ENCODE measurements around the gene SH2D3A. TPM values are rescaled to one million over a fixed set of nuclear protein-coding genes. Genes with fewer than 3 reads are reported as not detected.
"Not testable (repeated sequence)": the region's sequence is repeated elsewhere in the genome, so short reads cannot be mapped to it uniquely, and the experiment has no call there.

The SH2D3A gene
- total RNA-seq, 2 donors from 2014 or later, result 46.7 to 52.1 TPM

DNA sequence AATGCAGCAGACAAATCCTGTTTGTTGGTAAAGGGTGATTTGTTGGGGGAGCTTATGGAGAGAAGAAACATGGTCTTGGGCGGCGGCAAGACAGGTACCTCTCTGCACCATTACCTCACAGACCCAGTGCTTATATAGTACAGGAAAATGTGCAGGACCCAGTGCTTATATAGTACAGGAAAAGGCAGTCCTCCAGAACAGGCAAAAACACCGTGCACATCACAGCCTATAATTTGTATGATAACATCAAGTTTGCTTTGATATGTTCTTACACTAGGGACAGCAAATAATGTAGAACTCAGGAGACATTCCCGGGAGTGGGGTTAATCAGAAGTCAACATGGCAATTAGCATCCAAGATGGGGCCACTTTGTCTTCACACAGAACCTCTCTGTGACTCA lies 26.2 kb upstream of the SH2D3A start:
- ATAC-seq (no peak), DNase-seq (no peak)
- intact Hi-C loops (cut with DNase I, micrococcal nuclease), result no loop called here

DNA sequence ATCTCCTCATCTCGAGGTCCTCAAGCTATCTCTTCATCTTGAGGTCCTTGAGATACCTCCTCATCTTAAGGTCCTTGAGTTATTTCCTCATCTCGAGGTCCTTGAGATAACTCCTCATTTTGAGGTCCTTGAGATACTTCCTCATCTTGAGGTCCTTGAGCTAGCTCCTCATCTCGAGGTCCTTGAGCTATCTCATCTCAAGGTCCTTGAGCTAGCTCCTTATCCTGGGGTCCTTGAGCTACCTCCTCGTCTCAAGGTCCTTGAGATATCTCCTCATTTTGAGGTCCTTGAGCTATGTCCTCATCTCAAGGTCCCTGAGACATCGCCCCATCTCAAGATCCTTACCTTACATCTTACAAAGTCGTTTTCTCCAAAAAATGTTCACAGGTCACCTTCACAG lies 24.0 kb upstream of the SH2D3A start:
- DNase-seq (no peak), ATAC-seq (no peak)
- intact Hi-C loops (cut with DNase I, micrococcal nuclease), result no loop called here

DNA sequence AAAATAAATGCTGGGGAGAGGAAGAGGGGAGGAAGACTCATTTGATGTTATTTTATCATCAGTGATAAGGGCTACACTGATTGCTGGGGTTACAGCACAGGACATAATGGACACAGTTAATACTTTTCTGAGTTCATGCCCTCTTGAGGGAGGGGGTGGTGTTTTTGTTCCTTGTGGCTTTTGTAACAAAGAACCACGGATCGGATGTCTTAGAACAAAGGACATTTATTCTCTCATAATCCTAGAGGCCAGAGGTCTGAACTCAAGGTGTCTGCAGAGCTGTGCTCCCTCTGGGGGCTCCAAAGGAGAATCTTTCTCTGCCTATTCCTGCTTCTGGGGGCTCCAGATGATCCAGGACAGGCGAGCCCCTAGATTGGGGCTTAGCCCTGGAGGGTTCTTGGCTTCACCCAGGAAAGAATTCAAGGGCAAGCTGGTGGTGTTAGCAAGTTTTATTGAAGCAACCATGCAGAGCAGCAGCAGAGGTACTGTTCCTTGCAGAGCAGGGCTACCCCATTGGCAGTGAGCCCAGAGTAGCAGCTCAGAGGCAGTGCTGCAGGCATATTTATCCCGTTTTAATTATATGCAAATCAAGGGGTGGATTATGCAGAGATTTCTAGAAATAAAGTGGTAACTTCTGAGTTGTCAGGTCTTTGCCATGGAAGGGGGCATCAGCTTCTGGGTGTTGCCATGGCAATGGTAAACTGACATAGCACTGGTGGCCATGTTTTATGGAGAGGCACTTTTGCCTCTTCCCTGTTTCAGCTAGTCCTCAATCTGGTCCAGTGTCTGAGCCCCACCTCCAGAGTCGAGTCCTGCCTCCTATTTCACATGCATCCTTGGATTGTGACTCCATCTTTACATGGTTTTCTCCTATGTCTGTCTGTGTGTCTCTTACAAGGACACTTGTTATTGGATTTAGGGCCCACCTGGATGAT lies 23.2 kb upstream of the SH2D3A start:
- intact Hi-C loops (cut with DNase I, micrococcal nuclease), result no loop called here
- ATAC-seq, result no peak
- no peak for DNase-seq

DNA sequence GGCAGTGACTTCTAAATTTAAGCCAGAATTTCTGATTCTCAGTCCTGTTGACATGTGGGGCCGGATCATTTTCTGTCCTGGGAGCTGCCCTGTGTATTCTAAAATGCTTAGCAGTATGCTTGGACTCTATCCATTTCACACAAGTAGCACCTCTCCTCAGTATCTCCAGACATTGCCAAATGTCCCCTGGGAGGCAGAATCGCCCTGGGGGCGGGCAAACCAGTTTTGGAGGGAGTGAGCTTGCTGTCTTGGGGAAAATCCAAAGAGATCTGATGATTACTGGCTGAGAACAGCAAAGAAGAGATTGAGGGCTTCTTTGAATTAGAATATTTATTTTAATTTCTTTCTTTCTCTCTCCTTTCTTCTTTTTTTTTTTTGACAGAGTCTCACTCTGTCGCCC lies 21.7 kb upstream of the SH2D3A start:
- DNase-seq, result no peak
- intact Hi-C loops (cut with DNase I, micrococcal nuclease), result no loop called here
- ATAC-seq, result no peak

DNA sequence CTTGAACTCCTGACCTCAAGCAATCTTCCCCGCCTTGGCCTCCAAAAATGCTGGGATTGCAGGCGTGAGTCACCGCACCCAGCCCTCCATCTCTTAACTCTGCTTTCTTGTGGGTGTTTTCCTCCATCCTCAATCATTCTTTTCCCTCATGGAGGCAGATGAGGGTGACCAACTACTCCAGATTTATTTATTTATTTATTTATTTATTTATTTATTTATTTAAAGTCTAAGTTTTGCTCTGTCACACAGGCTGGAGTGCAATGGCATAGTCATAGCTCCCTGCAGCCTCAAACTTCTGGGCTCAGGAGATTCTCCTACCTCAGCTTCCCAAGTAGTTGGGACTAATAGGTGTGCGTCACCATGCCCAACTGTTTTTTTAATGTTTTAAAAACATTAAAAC lies 20.2 kb upstream of the SH2D3A start:
- no peak for DNase-seq
- ATAC-seq, result no peak
- intact Hi-C loops (cut with DNase I, micrococcal nuclease), result no loop called here

DNA sequence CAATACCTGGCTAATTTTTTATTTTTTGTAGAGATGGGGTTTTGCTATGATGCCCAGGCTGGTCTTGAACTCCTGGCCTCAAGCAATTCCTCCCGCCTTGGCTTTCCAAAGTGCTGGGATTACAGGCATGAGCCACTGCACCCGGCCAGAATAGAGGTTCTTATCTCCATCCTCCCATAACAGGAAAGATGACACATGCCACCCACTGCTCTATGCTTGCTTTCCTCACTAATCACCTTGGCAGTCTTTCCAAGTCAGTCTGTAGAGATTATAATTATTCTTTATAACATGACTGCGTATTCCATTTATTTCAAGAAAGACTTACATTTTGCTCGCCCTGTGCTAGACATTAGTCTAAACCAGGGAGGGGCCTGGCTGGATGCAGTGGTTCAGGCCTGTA lies 12.0 kb upstream of the SH2D3A start:
- ATAC-seq (no peak), DNase-seq (no peak)
- intact Hi-C loops (cut with DNase I, micrococcal nuclease), result no loop called here

DNA sequence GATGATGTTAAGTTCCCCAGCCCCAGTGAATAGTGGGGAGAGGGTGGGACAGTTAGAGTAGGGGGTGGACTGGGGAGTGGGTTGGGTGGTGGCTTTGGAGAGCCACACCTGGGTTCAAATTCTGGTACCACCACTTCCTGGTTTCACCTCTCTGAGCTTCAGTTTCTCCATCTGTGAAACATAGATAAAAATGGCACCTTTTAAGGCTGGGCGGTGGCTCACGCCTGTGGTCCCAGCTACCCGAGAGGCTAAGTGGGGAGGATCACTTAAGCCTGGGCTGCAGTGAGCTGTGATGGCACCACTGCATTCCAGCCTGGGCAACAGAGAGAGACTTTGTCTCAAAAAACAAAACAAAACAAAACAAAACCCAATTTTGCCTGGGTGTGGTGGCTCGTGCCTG lies 11.2 kb upstream of the SH2D3A start:
- no peak for DNase-seq
- intact Hi-C loops (cut with DNase I, micrococcal nuclease), result no loop called here
- ATAC-seq, result no peak

DNA sequence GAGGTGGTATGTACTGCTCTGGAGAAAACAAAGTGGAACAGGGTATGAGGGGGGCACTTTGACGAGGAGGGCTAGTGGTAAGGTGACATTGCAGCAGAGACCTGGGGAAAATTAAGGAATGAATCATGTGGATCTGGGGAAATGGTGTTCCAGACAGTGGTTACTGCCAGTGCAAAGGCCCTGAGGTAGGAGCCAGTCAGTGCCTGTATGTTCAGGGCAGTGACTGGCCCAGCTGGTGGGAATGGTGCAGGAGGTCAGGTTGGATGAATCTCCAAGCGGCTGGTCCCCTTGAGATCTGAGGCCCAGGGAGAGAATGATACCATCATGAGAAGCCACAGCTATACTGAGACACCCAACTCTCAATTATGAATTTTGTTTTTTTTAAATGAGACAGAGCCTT lies 10.2 kb upstream of the SH2D3A start:
- DNase-seq (no peak), ATAC-seq (no peak)
- intact Hi-C loops (cut with DNase I, micrococcal nuclease), result no loop called here

DNA sequence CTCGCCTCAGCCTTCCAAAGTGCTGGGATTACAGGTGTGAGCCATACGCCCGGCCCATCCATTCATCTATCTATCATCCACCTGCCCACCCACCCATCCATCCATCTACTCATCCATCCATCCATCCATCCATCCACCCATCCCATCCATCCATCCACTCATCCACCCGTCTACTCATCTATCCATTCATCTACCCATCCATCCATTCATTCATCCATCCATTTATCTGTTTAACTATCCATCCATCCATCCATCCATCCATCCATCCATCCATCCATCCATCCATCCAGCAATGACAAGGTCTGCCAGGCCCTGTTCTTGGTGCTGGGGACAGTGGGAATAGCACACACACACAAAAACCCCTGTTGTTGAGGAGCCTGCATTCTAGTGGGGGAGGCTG lies 9.8 kb upstream of the SH2D3A start:
- no peak for DNase-seq
- ATAC-seq, result no peak
- intact Hi-C loops (cut with DNase I, micrococcal nuclease), result no loop called here

DNA sequence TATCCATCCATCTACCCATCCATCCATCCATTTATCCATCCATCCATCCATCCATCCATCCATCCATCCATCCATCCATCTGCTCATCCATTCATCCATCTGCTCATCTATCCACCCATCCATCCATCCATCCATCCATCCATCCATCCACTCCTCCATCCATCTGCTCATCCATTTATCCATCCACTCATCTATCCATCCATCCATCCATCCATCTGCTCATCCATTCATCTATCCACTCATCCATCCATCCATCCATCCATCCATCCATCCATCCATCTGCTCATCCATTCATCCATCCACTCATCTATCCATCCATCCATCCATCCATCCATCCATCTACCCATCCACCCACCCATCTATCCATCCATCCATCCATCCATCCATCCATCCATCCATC lies 8.8 kb upstream of the SH2D3A start:
- intact Hi-C loops (cut with DNase I, micrococcal nuclease); DNase-seq; ATAC-seq: not testable (repeated sequence)

DNA sequence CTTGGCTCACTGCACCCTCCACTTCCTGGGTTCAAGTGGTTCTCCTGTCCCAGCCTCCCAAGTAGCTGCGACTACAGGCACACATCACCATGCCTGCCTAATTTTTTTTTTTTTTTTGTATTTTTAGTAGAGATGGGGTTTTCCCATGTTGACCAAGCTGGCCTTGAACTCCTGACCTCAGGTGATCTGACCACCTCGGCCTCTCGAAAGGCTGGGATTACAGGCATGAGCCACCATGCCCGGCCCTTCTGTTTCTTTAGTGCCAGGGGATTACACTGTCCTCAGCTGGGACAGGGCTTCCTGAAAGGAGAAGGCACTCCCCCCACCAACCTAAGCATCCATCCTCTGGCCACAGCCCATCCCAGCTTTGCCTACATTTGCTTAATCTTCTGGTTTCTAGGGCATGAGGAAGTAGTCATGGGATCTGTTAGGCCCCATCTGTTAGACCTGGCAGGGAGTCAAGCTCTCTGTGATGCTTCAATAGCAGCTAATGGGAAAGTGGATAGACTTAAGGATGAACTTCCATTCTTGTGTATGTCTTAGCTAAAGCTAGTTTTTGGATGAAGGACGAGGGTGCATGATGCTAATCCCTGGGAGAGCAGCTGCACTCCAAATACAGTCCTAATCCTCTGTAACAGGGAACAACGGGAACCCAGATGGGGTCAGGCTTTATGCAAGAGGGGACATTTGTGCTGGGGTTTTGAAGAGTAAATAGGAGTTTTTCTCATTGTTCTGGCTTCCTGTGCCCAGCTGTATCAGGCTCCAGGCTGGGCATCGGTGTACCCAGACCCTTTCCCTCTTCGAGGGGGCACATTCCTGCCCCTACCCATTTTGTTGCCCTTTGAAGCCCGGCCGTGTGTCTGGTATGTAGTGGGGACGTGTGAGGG lies 7.8 kb upstream of the SH2D3A start:
- peak in 1 of 2 donors; percentile 33 for DNase-seq
- ATAC-seq, result no peak
- intact Hi-C loops (cut with DNase I, micrococcal nuclease), result no loop called here

DNA sequence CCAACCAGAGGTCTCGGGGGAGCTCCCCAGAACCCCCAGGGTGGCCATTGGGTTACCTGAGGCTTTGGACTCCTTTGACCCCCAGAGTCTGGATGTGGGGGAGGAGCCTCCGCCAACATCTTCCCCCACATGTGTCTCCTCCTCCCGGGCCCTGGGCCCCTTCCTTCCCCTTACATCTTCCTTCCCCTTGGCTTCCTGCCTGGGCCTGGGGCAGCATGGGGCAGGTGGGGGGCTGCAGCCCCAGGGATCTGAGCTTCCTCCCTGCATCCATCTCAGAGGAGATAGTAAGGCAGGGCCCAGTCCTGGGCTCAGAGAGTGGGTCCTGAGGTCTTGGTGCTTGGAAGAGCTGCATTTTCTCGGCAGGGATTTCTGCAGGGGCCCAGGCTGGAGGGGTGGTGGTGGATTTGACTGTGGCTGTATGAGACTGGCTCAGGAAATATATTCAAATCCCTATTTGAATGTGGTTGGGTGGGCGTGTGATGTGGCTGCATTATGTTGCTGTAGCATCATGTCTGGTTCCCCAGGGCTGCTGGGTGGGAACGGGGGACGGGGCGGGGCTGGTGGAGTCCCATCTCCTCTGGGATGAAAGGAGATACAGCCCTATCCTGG lies 6.2 kb upstream of the SH2D3A start:
- intact Hi-C loops (cut with DNase I, micrococcal nuclease), result no loop called here

DNA sequence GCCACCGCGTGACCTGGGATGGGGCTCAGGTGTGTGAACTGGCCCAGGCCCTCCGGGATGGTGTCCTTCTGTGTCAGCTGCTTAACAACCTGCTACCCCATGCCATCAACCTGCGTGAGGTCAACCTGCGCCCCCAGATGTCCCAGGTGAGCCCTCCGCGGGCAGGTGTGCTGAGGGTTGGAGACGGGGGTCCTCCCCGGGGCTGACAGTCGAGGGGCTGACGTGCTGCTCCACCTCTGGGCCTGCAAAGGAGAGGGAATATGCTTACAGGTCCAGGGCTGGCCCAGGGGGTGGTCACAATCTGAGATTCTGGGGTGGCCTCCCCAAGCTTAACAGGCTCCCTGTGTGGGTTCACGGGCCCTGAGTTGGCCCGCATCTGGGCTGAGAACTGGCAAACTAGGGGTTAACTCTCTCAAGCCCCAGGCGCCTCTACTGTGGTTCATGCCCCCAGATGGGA lies 5.7 kb upstream of the SH2D3A start:
- no peak for ATAC-seq
- intact Hi-C loops (cut with DNase I, micrococcal nuclease), result no loop called here
- peak in 1 of 2 donors; percentile 25 for DNase-seq

More for the DNA sequence above, 6.2 kb upstream of the SH2D3A start:
- ATAC-seq, result peak; percentile 33
- DNase-seq, result peak; percentile 61 to 67

DNA sequence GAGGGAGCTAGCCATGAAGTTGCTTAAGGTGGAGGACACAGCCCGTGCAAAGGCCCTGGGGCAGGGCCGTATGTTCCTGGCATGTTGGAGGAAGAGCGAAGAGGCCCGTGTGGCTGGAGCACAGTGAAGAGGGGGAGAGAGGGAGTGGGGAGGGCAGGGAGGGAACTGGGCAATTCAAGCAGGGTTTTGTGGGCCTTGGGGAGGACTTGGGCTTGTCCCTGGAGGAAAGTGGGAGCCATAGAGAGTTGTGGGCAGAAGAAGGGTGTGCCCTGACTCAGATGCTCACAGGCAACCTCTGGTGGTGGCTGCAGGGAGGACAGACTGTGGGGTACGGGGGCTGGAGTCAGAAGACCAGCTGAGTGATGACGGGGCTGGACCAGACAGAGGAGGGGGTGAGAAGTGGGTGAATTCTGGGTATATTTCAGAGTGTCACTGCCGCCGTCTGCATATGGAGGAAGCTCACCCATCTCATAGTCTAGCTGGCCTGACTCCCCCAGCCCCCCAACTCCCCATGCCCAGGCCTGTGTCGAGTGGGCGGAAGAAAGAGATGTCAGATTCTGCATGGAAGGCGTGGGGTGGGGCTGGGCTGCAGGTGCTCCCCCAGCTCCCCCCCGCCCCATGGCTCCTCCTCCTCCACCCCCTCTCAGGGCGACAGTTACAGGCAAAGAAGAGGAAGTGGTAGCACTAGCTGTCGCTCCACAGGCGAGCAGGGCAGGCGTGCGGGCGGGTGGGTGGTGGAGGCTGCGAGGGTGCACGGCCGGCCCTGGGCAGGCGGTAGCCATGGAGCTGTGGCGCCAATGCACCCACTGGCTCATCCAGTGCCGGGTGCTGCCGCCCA lies 5.0 kb upstream of the SH2D3A start, which contains the start of gene VAV1:
Gene VAV1 (plus strand): TSS at position 681 of the 838 bp plus-strand sequence. CDS start 100 bp downstream, at position 781.
- DNase-seq (peak; percentile 80 to 81), ATAC-seq (peak; percentile 64)
- intact Hi-C loops (cut with DNase I, micrococcal nuclease), result no loop called here

DNA sequence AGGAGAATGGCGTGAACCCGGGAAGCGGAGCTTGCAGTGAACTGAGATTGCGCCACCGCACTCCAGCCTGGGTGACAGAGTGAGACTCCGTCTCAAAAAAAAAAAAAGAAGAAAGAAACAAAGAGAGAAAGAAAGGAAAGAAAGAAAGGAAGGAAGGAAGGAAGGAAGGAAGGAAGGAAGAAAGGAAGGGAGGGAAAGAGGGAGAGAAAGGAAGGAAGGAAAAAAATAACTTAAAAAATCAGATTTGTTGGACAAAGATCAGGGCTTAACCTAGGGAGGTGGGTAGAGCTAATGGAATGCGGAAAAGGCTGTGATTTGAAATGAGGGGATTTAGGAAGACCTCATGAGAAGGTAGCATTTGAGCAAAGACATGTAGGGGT lies 4.4 kb upstream of the SH2D3A start:
- DNase-seq; ATAC-seq; intact Hi-C loops (cut with DNase I, micrococcal nuclease): not testable (repeated sequence)

DNA sequence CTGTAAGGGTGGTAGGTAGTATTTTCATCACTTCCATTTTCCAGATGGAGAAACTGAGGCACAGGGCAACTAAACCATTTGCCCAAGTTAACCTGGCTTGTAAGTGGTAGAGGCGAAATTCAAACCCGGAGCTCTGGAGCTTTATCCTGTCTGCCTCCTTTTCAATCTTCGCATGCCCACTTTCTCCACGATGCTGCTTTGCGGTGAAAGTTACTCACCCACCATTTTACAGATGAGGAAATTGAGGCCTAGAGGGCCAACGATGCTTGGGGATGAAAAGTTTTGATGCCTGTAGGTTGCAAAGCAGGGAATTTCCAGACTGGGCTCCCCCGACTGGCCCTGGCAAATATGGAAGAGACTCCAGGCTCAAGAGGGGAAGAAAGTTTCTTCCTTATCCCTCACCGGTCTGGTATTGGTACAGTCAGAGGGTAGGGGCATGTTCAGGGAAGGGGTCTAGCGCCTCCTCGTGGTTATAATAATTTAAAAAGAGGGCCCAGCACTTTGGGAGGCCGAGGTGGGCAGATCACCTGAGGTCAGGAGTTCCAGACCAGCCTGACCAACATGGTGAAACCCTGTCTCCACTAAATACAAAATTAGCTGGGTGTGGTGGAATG lies 1.9 kb upstream of the SH2D3A start:
- ATAC-seq, result no peak
- intact Hi-C loops (cut with DNase I, micrococcal nuclease), result no loop called here
- DNase-seq, result no peak

DNA sequence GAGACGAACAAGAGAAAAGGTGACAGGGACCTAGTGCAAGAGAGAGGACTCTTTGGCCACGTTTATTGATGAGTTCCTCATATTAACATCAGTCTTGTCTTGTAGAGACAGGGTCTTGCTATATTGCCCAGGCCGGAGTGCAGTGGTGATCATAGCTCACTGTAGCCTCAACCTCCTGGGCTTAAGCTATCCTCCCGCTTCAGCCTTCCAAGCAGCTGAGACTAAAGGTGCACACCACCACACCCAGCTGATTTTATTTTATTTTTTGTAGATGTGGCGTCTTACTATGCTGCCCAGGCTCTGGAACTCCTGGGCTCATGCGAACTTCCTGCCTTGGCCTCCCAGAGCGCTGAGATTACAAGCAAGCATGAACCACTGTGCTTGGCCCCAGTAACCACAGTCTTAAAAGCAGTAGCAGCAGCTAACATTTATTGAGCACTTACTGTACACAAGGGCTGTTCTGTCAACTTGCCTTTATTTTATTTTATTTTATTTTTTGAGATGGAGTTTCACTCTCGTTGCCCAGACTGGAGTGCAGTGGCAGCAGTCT lies 1.1 kb upstream of the SH2D3A start:
- intact Hi-C loops (cut with DNase I, micrococcal nuclease), result no loop called here
- no peak for ATAC-seq
- DNase-seq, result peak in 1 of 2 donors; percentile 22

DNA sequence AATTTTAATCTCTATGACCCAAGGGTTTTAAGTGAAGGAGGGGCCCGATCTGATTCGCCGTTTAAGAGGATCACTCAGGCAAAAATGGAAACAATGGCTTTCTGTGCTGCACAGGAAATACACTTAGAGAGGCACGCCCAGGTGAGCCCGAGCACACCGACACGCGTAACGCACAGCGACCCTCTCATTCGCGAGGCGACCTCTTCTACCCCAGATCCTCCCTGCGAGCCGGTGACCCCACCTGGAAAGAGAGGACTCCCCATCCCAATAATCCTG lies 216 bp downstream of the SH2D3A start:
- no peak for DNase-seq
- intact Hi-C loops (cut with DNase I, micrococcal nuclease), result loop anchor here in 1 of 2 donors (2.0 kb wide), 1 partner anchor 96 kb away; no protein-coding TSS in a partner anchor
- ATAC-seq, result peak; percentile 60
